HG03196 (cell line): Measurements from ENCODE around the gene TOPORS.
"Not testable (repeated sequence)": the region's sequence is repeated elsewhere in the genome, so short reads cannot be mapped to it uniquely, and the experiment has no call there.

ENCODE experiments used
- ATAC-seq: cut with Tn5 transposase; IDR thresholded peaks from one replicate; pipeline ENCODE4 v1.9.1; 2021; ENCODE audit not compliant: unreplicated experiment

Gene TOPORS

GRCh38 chr9:32552172-32552872 lies at the start of gene TOPORS, which contains the start of gene SMIM27:
Gene TOPORS, minus strand, starts transcription at chr9:32552586. Its CDS starts 150 bp downstream, at chr9:32552436.
Gene SMIM27, plus strand, starts transcription at chr9:32552327. Its CDS starts 108 bp downstream, at chr9:32552435.
- ATAC-seq: peak; percentile 75

- ATAC-seq: not testable (repeated sequence)
Measured at GRCh38 chr9:32599021-32599420, 46.6 kb upstream of the TOPORS start.

DNA sequence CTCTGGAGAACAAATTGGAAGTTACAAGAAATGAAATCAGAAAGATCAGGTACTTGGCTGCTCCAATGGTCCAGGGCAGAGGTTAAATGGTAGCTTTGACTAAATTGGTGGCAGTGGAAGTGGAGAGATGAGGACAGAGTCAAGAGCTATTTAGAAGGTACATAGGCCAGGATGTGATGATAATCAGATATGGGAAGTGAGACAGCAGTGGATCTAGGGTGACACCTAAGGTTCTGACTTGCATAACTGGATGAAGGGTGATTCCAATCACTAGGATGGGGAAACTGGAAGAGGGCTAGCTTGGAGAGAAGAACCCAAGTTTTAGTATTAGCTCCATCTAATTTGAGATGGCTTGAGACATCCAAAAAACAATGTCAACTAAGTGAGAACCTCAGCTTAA lies 44.5 kb upstream of the TOPORS start:
- ATAC-seq: no peak

DNA sequence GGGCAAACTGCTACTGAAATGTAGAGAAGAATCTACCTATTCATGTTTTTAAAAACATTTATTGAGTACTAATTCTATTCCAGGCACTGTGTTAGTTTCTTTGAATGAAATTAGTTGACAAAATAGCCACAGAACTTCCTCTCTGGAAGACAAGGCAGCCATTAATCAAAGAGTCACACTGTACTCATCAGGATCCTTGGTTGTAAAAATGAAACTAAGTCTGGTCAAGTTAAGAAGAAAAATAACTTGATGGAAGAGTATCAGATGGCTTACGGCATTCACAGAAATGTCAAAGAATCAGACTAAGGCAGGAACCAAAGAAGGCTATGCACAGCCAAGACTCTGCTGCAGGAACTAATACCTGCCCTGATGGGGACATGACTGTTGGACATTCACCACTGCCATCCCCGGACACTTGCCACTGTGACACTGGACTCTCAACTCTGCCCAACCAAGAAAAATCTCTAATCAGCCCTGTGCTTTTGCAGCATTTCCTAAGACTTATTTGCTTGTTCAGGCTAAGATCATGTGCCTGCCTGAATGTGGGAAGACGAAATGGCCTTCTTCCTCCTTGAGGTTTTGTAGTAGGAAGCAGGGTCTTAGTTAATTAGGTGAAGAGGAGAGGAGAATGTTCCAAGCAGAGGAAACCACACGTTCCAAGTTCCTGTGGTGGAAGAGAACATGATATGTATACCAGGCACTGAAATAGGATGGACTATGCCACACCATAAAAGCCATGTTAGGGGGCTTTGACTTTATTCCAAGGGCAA lies 43.9 kb upstream of the TOPORS start:
- no peak for ATAC-seq

- no peak for ATAC-seq
Measured at GRCh38 chr9:32590898-32591297, 38.5 kb upstream of the TOPORS start.

GRCh38 chr9:32590476-32590875 lies 38.1 kb upstream of the TOPORS start:
- ATAC-seq: no peak

GRCh38 chr9:32589083-32589723 lies 36.8 kb upstream of the TOPORS start:
- ATAC-seq: no peak

GRCh38 chr9:32587901-32588300 lies 35.5 kb upstream of the TOPORS start:
- ATAC-seq: no peak

GRCh38 chr9:32584784-32585183 lies 32.4 kb upstream of the TOPORS start:
- no peak for ATAC-seq

DNA sequence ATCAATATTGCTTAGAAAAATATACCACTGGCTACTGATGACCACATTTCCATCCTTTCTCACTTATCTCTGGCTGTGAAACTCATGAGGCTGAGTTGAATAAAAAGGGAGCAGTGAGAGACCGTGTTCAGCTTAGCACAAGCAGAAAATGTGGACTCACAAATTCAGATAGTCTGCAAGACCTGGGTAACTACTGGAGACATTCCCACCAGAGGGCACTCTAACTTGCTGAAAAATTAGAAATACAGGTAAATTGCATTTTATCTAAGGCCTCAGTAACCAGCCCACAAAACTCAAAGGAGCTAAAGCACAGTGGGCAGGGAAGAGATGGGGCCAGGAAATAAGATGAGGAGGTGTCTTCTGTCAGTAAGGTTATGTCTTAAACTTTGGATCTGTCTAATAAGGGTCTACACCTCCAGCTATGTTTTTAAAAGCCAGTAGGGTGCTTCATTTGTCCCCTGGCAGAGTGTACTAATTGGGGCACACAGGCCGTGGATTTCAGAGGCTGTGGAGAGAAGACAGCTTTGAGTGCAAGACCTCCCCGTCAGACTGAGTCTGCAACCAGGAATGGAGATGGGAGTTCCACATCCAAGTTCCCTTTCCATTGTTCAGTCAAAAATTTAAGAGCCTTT lies 29.2 kb upstream of the TOPORS start:
- no peak for ATAC-seq

DNA sequence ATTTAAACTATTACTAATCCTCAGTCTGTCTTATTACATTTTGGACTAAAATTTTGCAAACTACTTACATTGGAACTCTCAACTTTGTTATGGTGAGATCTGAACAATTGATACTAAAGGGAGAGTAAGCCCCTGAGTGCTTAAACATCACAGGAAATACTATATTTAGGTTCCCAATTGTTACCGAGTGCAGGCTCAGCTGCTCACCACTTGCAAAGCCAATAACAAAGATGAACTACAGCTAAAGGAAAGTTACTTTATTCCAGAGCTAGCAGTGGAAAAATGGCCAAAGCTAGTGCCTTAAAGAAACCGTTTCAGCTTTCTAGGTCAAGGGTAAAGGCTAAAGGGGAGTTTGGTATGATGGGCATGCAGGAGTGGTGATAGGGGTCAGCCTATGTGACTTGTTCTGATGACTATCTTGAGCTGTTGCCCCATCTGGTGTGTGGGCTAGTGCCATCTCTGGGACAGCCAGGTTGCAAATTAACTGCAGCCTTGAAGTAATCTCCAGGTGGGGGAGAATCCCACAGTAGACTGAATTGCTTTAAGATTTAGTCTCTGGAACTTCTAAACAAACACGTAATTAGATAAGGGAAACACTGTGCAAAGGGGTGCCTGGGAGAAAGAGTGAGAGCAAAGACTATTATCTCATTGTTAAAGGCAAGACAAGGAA lies 28.4 kb upstream of the TOPORS start:
- ATAC-seq: no peak

GRCh38 chr9:32579706-32580331 lies 27.4 kb upstream of the TOPORS start:
- no peak for ATAC-seq

GRCh38 chr9:32578976-32579375 lies 26.6 kb upstream of the TOPORS start:
- no peak for ATAC-seq

DNA sequence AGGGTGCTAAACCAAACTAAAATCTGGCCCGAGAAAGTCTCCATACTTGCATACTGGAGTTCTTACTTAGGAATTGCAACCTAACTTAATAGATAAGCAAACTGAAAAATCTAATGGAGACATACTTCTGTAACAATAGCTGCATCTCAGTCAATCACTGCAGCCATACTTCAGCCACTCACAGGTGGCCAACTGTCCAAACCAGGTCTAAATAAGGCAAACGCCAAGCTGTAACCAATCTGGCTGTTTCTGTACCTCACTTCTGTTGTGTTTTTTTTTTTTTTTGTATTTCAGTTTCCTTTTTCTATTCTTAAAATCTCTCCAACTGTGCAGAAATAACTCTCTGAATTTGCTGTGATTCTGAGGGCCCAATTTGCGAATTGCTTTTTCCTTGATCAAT lies 24.9 kb upstream of the TOPORS start:
- no peak for ATAC-seq

- ATAC-seq: no peak
Measured at GRCh38 chr9:32574858-32575257, 22.5 kb upstream of the TOPORS start.

GRCh38 chr9:32573821-32574220 lies 21.4 kb upstream of the TOPORS start:
- ATAC-seq: no peak

GRCh38 chr9:32572900-32573523 lies 20.6 kb upstream of the TOPORS start, which contains the start of gene NDUFB6:
Gene NDUFB6, minus strand, starts transcription at chr9:32573159. Its CDS starts 99 bp downstream, at chr9:32573060.
- ATAC-seq: peak; percentile 94

- peak; percentile 92 for ATAC-seq
Measured at GRCh38 chr9:32571969-32572899, 19.8 kb upstream of the TOPORS start.

GRCh38 chr9:32570262-32570661 lies 17.9 kb upstream of the TOPORS start:
- no peak for ATAC-seq
